ENCODE measurements around the gene TOPORS.

GRCh38 chr9:32584784-32585183, 32.4 kb upstream of the TOPORS start:
- no peak for TF ChIP-seq POLR2AphosphoS5 (IDR thresholded peaks at IDR 0.05)
- TF ChIP-seq EP300 (IDR thresholded peaks at IDR 0.05): no peak

Measured in upper lobe of left lung (tissue), 4 donors.